GOT3 (cell line): ENCODE measurements around the gene FHIP1A.

ENCODE experiments used
- DNase-seq: peaks from one replicate; lab custom pipeline; 2025; ENCODE audit warnings: mixed read lengths; lab: John Stamatoyannopoulos, UW

The FHIP1A gene

GRCh38 chr4:151418385-151418784, 9.4 kb downstream of the FHIP1A start:
- no peak for DNase-seq

GRCh38 chr4:151418856-151419255, 9.9 kb downstream of the FHIP1A start:
- DNase-seq: no peak

GRCh38 chr4:151420250-151420807, 11.4 kb downstream of the FHIP1A start:
- no peak for DNase-seq

- no peak for DNase-seq
Observed at GRCh38 chr4:151422854-151423253, 13.9 kb downstream of the FHIP1A start.

- no peak for DNase-seq
Observed at GRCh38 chr4:151426513-151426912, 17.5 kb downstream of the FHIP1A start.

GRCh38 chr4:151427266-151427665, 18.3 kb downstream of the FHIP1A start:
- no peak for DNase-seq

- no peak for DNase-seq
Observed at GRCh38 chr4:151428346-151428745, 19.4 kb downstream of the FHIP1A start.

GRCh38 chr4:151429957-151430570, 21.1 kb downstream of the FHIP1A start:
- DNase-seq: no peak

GRCh38 chr4:151430740-151431457, 21.9 kb downstream of the FHIP1A start:
- DNase-seq: no peak

- no peak for DNase-seq
Observed at GRCh38 chr4:151431728-151432127, 22.8 kb downstream of the FHIP1A start.

GRCh38 chr4:151432654-151433053, 23.7 kb downstream of the FHIP1A start:
- no peak for DNase-seq

GRCh38 chr4:151434183-151434860, 25.3 kb downstream of the FHIP1A start:
- DNase-seq: no peak

- no peak for DNase-seq
Observed at GRCh38 chr4:151436093-151436518, 27.1 kb downstream of the FHIP1A start.

- DNase-seq: no peak
Observed at GRCh38 chr4:151437505-151437904, 28.5 kb downstream of the FHIP1A start.

- no peak for DNase-seq
Observed at GRCh38 chr4:151438154-151438553, 29.2 kb downstream of the FHIP1A start.

GRCh38 chr4:151439320-151439719, 30.3 kb downstream of the FHIP1A start:
- no peak for DNase-seq

- no peak for DNase-seq
Observed at GRCh38 chr4:151442002-151442401, 33.0 kb downstream of the FHIP1A start.

- DNase-seq: no peak
Observed at GRCh38 chr4:151443247-151443646, 34.3 kb downstream of the FHIP1A start.

GRCh38 chr4:151443752-151444151, 34.8 kb downstream of the FHIP1A start:
- no peak for DNase-seq

- DNase-seq: no peak
Observed at GRCh38 chr4:151446208-151446607, 37.2 kb downstream of the FHIP1A start.

- no peak for DNase-seq
Observed at GRCh38 chr4:151454513-151454912, 45.5 kb downstream of the FHIP1A start.

- DNase-seq: no peak
Observed at GRCh38 chr4:151455212-151455611, 46.2 kb downstream of the FHIP1A start.

- no peak for DNase-seq
Observed at GRCh38 chr4:151458148-151458547, 49.2 kb downstream of the FHIP1A start.
